IgD-negative memory B cell (primary cell): ENCODE data around the gene POLG. TPM values are rescaled to one million over a fixed set of nuclear protein-coding genes. Genes with fewer than 3 reads are reported as not detected.

Source experiments
- H3K27ac Mint-ChIP-seq, 3 donors: one replicate each; pipeline ENCODE4 v1.8.0; 2020 to 2022; ENCODE audit warnings: mild to moderate bottlenecking in 3 of 3, mixed read lengths in 3 of 3, moderate library complexity in 1 of 3
- H3K27me3 Mint-ChIP-seq: one replicate; pipeline ENCODE4 v1.8.0; 2021; ENCODE audit warnings: mixed read lengths
- H3K36me3 Mint-ChIP-seq: one replicate; pipeline ENCODE4 v1.8.0; 2020; ENCODE audit warnings: mild to moderate bottlenecking, mixed read lengths
- H3K4me1 Mint-ChIP-seq, 3 donors: one replicate each; pipeline ENCODE4 v1.8.0; 2020 to 2022; ENCODE audit warnings: mixed read lengths in 3 of 3, mild to moderate bottlenecking in 1 of 3
- H3K4me3 Mint-ChIP-seq, 4 donors: one replicate each; pipeline ENCODE4 v1.8.0; 2020 to 2022; ENCODE audit warnings: mild to moderate bottlenecking in 4 of 4, mixed read lengths in 4 of 4, moderate library complexity in 3 of 4
- H3K9me3 Mint-ChIP-seq, 3 donors: one replicate each; pipeline ENCODE4 v1.8.0; 2020 to 2021; ENCODE audit warnings: mixed read lengths in 3 of 3, mild to moderate bottlenecking in 1 of 3
- polyA plus RNA-seq: library from polyadenylated mRNA; unstranded; fragments of 300-500 nt; fragmentation: Illumina TruSeq; gene quantifications from one replicate; pipeline ENCODE4 v1.2.3, GENCODE V29; 2021

POLG gene
- polyA plus RNA-seq, 1 donor from 2014 or later, result 46.5 TPM

DNA sequence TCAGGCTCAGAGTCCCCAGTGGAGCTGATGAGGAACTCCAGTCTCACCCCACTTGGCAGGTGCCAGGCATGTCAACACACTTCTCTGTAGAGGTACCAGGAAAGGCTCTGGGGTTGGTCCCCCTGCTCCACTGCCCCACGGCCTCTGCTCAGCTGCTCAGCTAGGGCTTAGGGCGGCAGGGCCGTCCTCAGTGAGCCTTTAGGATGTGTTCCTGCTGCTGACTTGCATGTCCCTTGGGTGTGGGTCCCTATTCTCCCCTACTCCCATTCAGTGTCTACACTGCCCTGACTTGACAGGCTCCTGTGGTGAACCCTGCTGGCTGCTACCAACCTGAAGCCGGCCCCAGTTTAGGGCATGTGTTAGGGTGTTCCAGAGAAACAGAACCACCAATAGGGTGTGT, 17.9 kb upstream of the POLG start:
- no peaks in the 10 kb centered on the region for H3K36me3 Mint-ChIP-seq
- peaks cover 34% of the 10 kb centered on the region for H3K27me3 Mint-ChIP-seq
- H3K4me1 Mint-ChIP-seq, result no peaks in the 10 kb centered on the region
- H3K9me3 Mint-ChIP-seq, result no peaks in the 10 kb centered on the region
- H3K27ac Mint-ChIP-seq, result no peak overlapping the region
- no peak overlapping the region for H3K4me3 Mint-ChIP-seq

DNA sequence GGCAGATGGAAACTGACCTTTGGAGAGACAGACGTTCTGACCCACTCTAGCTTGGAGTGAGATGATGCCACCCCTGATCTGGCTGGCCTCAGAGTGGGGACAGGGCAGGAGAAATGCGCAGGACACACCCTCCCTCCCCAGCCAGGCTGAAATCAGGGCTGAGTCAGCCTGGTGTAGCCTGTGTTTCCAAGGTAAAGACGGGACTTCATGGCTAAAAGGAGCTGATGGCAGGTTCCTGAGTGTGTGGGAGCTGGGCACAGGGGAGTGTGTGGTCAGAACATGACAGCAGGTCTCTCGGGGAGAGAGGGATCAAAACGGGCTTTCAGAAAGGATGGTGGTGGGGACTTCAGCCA, 14.6 kb upstream of the POLG start:
- Mint-ChIP-seq H3K27ac (peak overlapping the region in 1 of 3 donors; percentile 2), H3K9me3 (no peaks in the 10 kb centered on the region), H3K4me1 (no peaks in the 10 kb centered on the region), H3K27me3 (peaks cover 21% of the 10 kb centered on the region), H3K36me3 (no peaks in the 10 kb centered on the region), H3K4me3 (no peak overlapping the region)

DNA sequence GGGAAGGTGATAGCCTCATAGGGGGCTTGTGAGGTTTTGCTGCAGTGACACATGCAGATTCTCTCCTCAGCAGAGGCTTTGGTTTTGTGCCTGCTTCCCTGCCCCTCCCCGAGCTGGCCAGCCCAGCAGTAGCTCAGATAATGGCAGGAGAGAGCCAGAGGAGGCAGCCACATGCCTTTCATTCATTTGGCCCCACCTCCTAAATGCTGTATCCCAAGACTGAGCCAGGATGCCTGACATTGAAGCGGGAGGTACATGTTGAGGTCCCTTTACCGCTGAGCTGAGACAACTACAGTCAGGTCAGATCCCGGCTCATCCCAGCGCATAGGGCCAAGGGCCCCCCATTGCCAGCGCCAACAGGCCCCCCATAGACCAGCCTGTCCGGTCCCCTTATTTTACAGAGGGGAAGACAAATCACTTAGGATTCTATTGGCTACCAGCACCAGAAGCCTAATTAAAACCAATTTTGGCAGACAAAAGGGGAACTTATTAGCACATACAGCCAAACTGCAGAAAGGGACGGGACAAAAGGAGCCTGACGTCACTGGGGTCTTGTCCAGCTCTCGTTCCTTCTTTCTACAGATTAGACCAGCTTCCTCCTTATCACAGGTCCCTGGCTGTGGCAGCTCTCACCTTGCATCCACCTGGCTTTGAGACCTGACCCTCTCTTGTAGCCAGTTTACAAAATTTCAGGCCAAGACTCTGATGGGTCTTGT, 12.1 kb upstream of the POLG start:
- no peaks in the 10 kb centered on the region for H3K9me3 Mint-ChIP-seq

DNA sequence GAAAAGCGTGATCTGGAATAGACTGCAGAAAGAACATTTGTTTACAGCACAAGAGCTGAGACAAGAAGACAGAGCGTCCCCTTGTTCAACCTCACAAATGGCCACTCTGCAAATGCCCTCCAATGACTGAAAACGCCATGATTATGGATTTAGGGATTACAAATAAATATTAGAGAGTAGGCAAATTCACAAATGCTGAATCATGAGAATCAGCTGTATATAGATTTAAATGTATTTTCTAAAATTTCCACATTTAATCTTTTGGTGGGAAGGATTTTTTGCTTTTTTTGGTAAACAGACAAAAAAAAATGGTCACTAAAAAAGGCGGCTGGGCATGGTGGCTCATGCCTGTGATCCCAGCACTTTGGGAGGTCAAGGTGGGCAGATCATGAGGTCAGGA, 10.6 kb upstream of the POLG start:
- no peak overlapping the region for H3K4me3 Mint-ChIP-seq
- H3K27ac Mint-ChIP-seq, result no peak overlapping the region
- no peaks in the 10 kb centered on the region for H3K36me3 Mint-ChIP-seq
- H3K9me3 Mint-ChIP-seq, result no peaks in the 10 kb centered on the region
- H3K27me3 Mint-ChIP-seq, result peaks cover 10% of the 10 kb centered on the region
- no peaks in the 10 kb centered on the region for H3K4me1 Mint-ChIP-seq

More for the DNA sequence above, 12.1 kb upstream of the POLG start:
- no peaks in the 10 kb centered on the region for H3K36me3 Mint-ChIP-seq
- H3K4me3 Mint-ChIP-seq, result peak overlapping the region in 1 of 4 donors; percentile 32
- H3K4me1 Mint-ChIP-seq, result no peaks in the 10 kb centered on the region
- no peak overlapping the region for H3K27ac Mint-ChIP-seq
- peaks cover 13% of the 10 kb centered on the region for H3K27me3 Mint-ChIP-seq

DNA sequence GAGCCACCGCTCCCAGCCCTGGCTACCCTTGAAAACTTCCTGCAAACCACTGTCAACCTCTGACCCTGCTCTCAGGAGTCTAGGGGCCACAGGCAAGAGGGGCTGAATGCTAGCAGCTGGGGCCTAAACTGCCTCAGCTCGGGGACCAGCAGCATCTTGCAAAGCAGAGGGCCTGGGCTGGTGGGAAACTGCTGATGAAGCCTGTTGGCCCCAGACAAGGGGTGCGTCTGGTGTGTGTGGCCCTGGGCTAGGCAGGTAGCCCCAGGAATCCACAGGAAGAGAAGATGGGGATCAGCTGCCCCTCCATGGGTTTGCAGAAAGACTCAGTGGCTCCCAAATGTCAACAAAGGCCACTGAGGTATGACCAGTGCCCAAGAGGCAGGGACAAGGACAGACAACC, 8.2 kb upstream of the POLG start:
- no peaks in the 10 kb centered on the region for H3K36me3 Mint-ChIP-seq
- H3K27me3 Mint-ChIP-seq, result peaks cover 10% of the 10 kb centered on the region
- peaks cover 0 to 3% (median 1%) of the 10 kb centered on the region in 3 donors for H3K4me1 Mint-ChIP-seq
- peak overlapping the region in 1 of 4 donors; percentile 49 for H3K4me3 Mint-ChIP-seq
- no peaks in the 10 kb centered on the region for H3K9me3 Mint-ChIP-seq
- H3K27ac Mint-ChIP-seq, result no peak overlapping the region

DNA sequence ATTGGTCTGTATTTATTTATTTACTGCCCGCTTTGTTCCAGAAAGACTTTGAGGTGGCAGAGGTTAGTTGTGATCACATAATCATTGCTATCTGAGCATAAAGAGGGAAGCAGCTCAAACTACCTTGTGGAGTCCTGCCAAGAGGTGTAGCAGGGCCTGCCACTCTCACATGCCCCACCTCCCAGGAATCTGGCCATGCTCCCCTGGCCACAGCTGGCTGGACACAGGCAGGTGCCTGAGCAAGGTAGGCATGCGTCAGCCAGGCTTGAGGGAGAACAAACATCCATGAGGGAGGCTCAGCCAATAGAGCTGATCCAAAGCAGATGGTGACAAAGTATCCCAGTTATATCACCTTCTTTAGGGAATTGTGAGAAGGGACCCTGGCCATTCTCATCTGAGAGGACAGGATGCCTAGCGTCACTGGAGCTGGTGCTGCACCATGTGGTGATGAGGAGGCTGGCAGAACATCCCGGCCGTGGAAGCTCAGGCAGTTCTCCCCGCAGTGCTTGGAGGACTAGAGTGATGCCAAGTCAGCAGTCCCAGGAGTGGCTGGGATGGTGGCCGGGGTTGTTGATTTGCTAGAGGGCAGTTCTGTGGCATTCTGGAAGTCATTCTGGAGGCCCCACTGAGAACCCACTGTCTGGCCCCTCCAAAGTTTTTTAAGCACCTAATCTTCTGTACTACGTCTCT, 6.8 kb upstream of the POLG start:
- Mint-ChIP-seq H3K36me3 (no peaks in the 10 kb centered on the region), H3K27me3 (peaks cover 10% of the 10 kb centered on the region), H3K4me1 (peaks cover 2 to 6% (median 4%) of the 10 kb centered on the region in 3 donors), H3K4me3 (peak overlapping the region in 1 of 4 donors; percentile 4), H3K27ac (no peak overlapping the region), H3K9me3 (no peaks in the 10 kb centered on the region)

DNA sequence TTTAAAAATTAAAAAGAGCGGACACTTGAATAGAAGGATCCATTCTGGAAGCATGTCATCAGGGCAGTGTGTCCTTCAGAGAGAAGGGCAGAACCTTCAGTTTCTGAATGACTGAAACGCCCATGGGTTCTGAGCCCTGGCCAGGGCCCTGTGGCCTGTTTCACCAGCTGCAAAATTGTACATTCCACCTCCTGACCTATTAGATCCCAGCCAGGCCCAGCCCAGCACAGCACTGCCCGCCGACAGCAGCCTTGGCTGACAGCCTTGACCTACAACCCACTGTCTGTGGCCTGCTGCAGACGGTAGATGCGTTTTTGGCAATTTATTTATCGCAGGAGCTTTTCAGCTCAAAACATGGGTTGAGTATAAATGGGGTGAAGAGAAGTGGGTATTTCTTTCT, 5.9 kb upstream of the POLG start:
- peaks cover 4 to 6% (median 5%) of the 10 kb centered on the region in 3 donors for H3K4me1 Mint-ChIP-seq
- no peaks in the 10 kb centered on the region for H3K9me3 Mint-ChIP-seq
- H3K36me3 Mint-ChIP-seq, result no peaks in the 10 kb centered on the region
- peaks cover 9% of the 10 kb centered on the region for H3K27me3 Mint-ChIP-seq
- H3K27ac Mint-ChIP-seq, result peak overlapping the region in 1 of 3 donors; percentile 84
- H3K4me3 Mint-ChIP-seq, result no peak overlapping the region

DNA sequence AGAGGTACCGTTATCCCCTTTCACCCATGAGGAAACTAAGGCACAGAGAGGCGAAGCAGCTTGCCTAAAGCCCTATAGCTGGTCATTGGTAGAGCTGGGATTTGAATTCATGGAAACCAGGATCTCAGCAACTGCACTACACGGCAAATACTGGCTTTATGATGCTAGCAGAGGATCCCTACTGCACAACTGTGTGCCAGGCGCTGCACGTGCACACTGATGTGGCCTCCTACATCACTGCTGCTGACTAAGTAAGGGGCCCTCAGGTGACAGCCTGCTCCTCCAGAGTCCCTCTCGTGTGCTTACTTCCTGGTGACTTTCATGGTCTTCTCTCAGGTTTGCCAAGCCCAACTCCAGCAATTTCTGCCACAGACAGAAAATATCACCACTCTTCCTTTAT, 3.4 kb upstream of the POLG start:
- Mint-ChIP-seq H3K4me1 (peaks cover 13 to 15% (median 14%) of the 10 kb centered on the region in 3 donors), H3K9me3 (peaks cover 0 to 5% (median 0%) of the 10 kb centered on the region in 3 donors), H3K4me3 (peak overlapping the region in 3 of 4 donors; percentile 43 to 95 (median 72)), H3K27ac (peak overlapping the region in 2 of 3 donors; percentile 57 to 69), H3K27me3 (peaks cover 5% of the 10 kb centered on the region), H3K36me3 (peaks cover 4% of the 10 kb centered on the region)

DNA sequence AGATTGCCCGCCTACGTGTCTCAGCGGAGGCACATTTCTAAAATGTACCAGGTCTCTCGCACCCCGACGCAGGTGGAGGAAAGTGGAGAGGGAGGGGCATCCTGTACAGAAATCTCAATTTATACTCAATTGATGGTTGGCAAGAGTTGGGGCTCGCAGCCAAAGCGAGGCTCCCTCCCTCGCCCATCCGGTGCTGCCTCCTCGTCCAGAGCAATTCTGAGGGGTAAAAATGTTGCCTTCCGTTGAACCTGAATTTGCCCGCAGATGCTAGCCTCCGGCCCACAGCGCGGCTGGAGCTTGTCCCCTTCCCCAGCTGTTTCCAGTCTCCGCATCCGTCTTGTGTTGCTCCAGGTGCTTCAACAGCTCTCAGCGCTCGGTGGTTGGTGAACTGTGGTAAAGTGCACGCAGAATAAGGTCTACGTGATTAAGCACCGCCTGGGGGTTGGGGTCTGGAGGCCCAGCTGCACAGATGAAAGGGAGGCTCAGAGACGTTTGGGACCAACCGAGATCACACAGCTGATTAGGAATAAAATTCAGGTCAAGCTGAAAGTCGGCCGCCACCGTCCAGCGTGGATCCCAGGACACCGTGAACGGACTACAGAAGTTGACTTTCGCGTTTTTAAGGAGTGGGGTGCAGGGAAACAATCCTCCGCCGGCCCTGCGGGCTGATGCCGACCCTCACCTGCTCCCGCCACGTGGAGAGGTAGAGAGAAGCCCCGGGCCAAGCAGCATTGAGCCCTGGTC, 846 bp upstream of the POLG start:
- peaks cover 0 to 5% (median 0%) of the 10 kb centered on the region in 3 donors for H3K9me3 Mint-ChIP-seq
- peaks cover 5% of the 10 kb centered on the region for H3K27me3 Mint-ChIP-seq
- H3K27ac Mint-ChIP-seq, result peak overlapping the region; percentile 99 to 100 (median 100)
- H3K36me3 Mint-ChIP-seq, result peaks cover 8% of the 10 kb centered on the region
- peaks cover 27 to 34% (median 33%) of the 10 kb centered on the region in 3 donors for H3K4me1 Mint-ChIP-seq
- peak overlapping the region; percentile 90 to 99 (median 95) for H3K4me3 Mint-ChIP-seq

DNA sequence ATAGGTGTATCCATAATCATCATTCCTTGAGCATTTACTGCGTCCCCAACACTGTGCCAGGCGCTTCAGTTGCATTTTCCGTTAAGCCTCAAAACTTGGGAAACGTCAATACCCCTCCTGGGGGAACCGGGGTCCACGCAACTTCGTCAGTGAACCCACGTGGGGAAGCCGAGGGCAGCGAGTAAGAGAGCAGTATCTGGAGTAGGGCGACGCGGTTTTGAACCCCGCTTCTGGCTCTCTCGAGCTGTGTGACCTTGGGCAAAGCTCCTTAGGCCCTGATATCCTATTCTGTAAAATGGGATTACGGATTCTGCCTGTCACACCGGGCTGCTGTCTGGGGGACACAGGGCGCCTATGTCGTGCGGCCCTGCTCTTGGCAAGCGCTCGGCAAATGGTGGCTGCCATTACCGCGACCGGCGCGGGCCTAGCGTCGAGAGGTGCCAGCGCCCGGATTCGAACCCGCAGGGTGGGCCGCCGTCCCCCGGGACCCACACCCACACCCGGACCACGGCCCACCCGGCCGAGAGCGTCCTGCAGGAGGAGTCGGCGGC, 590 bp downstream of the POLG start:
- H3K4me1 Mint-ChIP-seq, result peaks cover 29 to 44% (median 42%) of the 10 kb centered on the region in 3 donors
- peaks cover 0 to 5% (median 0%) of the 10 kb centered on the region in 3 donors for H3K9me3 Mint-ChIP-seq
- peak overlapping the region; percentile 79 to 99 (median 92) for H3K4me3 Mint-ChIP-seq
- H3K27me3 Mint-ChIP-seq, result peaks cover 5% of the 10 kb centered on the region
- peak overlapping the region; percentile 47 to 99 (median 80) for H3K27ac Mint-ChIP-seq
- H3K36me3 Mint-ChIP-seq, result peaks cover 10% of the 10 kb centered on the region

DNA sequence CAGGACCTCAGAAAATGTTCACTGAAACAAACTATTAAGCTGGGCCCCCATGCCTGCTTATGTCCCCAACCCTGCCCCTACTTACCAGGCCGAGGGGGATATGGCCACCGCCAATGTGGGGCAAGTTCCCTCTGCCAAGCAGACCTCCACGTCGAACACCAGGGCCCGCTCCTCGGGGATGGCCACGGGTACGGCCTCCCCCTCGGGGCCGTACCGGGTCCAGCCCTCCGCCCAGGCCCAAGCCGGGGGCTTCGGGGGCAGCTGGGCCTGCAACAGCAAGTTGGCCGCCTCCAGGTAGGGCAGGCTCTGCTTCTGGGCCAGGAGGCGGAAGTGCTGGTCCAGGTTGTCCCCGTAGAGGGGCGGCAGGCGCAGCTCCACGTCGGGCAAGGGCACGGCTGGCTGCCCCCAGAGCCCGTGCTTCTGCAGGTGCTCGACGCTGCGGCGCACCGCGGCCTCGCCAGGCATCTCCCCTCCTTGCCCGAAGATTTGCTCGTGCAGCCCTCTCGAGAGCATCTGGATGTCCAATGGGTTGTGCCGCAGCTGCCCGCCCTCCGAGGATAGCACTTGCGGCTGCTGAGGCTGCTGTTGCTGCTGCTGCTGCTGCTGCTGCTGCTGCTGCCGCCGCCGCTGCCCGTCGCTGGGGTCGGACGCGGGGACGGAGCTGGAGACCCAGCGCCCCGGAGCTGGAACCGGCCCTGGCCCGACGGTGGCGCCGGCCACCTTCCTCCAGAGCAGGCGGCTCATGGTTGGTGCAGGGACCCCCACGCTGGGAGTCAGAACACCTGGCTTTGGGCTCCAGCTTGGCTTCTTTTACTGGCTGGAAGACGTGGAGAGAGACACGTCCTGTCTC, 1.4 kb downstream of the POLG start:
- peaks cover 27 to 44% (median 42%) of the 10 kb centered on the region in 3 donors for H3K4me1 Mint-ChIP-seq
- H3K9me3 Mint-ChIP-seq, result peaks cover 0 to 5% (median 0%) of the 10 kb centered on the region in 3 donors
- H3K27me3 Mint-ChIP-seq, result peaks cover 2% of the 10 kb centered on the region
- H3K4me3 Mint-ChIP-seq, result peak overlapping the region; percentile 79 to 99 (median 92)
- peak overlapping the region in 2 of 3 donors; percentile 80 to 99 for H3K27ac Mint-ChIP-seq
- peaks cover 10% of the 10 kb centered on the region for H3K36me3 Mint-ChIP-seq

DNA sequence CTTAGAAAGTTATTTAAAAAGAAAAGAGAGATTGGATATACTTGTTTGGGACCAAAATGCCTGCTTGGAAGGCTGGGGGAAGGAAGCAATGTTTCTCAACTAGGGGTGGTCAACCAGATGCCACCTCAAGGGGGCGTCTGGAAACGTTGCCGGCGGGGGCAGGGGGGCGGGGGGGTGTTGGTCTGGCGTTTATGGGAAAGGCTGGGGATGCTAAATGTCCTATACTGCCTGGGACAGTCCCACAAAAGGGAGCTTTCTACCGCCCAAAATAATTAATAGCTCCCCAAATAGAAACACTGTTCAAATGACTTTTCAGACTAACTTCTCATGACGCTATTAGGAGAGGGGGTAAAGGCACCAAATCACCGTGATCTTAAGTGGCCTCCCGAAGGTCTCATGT, 2.2 kb downstream of the POLG start:
- H3K4me3 Mint-ChIP-seq, result peak overlapping the region; percentile 66 to 81 (median 72)
- H3K36me3 Mint-ChIP-seq, result peaks cover 10% of the 10 kb centered on the region
- H3K27me3 Mint-ChIP-seq, result peaks cover 2% of the 10 kb centered on the region
- peak overlapping the region in 1 of 3 donors; percentile 79 for H3K27ac Mint-ChIP-seq
- peaks cover 26 to 42% (median 40%) of the 10 kb centered on the region in 3 donors for H3K4me1 Mint-ChIP-seq
- H3K9me3 Mint-ChIP-seq, result peaks cover 0 to 5% (median 0%) of the 10 kb centered on the region in 3 donors

DNA sequence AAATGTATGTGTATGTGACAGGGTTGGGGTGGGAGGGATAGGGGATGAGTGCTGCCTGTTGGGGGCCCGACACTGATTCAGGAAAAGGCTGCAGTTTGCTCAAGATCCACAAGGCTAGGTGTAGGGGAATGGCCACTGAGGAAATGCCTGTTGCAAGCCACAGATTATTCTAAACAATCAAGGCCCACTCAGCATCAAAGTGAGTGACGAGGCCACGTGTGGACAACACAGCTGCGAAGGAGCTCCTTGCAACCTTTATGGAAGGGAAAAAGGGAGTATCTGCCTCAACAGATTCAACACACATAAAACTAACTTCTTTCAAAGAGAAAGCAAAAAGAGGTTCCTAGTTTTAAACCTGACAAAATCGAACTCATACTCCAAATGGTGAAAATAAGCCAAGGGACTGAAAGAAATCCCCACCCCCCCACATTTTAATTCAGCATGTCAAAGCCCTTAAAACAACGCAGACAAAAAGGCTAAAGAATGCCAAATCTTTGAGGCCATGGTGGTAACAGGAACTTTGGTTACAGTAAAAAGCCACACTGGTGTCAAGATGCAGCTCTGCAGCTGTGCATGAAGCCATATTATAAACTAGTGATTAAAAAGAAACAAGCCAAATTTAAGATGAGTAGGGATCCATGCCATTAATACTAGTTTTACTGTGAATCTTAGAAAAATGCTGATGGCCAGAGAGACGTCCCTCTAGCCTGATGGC, 3.6 kb downstream of the POLG start:
- peaks cover 10% of the 10 kb centered on the region for H3K36me3 Mint-ChIP-seq
- peak overlapping the region in 1 of 4 donors; percentile 60 for H3K4me3 Mint-ChIP-seq
- H3K27me3 Mint-ChIP-seq, result peaks cover 2% of the 10 kb centered on the region
- peak overlapping the region in 1 of 3 donors; percentile 79 for H3K27ac Mint-ChIP-seq
- peaks cover 0 to 5% (median 0%) of the 10 kb centered on the region in 3 donors for H3K9me3 Mint-ChIP-seq
- H3K4me1 Mint-ChIP-seq, result peaks cover 24 to 40% (median 39%) of the 10 kb centered on the region in 3 donors
